ENCODE measurements around the gene ATM. TPM values are rescaled to one million over a fixed set of nuclear protein-coding genes. Genes with fewer than 3 reads are reported as not detected.
"Not testable (repeated sequence)": the region's sequence is repeated elsewhere in the genome, so short reads cannot be mapped to it uniquely, and the experiment has no call there.

ATM gene
- total RNA-seq, 1 donor from 2014 or later, result 30.1 TPM

DNA sequence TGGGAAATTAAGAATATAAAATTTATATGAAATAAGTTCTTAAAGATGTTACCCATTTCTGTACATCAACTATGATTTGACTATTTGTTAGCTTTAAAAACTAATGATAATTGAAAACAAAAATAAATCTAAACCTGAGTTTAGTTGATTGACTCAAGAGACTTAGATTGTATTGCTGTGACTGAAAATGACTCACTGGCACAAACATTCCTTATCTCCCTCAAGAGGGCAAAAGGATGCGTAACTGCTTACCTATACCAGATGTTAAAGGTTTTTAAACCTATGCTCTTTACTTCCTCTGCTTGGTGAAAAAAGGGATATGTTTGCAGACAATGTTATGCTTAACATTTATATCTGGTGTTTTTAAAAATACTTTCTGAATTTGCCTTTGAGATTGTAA is 30.3 kb downstream of the ATM start:
- no peaks in the 10 kb centered on the region for H3K27me3 ChIP-seq (ENCODE audit: low read depth)
- H3K4me1 ChIP-seq, result no peaks in the 10 kb centered on the region
- no peaks in the 10 kb centered on the region for H3K9me3 ChIP-seq (replicated peaks)
- intact Hi-C loops (cut with micrococcal nuclease), result no loop called here
- H3K36me3 ChIP-seq, result peaks cover 99% of the 10 kb centered on the region
- no peak overlapping the region for H3K27ac ChIP-seq (replicated peaks)
- H3K4me3 ChIP-seq, result no peak overlapping the region
- TF ChIP-seq, protein P1, sequence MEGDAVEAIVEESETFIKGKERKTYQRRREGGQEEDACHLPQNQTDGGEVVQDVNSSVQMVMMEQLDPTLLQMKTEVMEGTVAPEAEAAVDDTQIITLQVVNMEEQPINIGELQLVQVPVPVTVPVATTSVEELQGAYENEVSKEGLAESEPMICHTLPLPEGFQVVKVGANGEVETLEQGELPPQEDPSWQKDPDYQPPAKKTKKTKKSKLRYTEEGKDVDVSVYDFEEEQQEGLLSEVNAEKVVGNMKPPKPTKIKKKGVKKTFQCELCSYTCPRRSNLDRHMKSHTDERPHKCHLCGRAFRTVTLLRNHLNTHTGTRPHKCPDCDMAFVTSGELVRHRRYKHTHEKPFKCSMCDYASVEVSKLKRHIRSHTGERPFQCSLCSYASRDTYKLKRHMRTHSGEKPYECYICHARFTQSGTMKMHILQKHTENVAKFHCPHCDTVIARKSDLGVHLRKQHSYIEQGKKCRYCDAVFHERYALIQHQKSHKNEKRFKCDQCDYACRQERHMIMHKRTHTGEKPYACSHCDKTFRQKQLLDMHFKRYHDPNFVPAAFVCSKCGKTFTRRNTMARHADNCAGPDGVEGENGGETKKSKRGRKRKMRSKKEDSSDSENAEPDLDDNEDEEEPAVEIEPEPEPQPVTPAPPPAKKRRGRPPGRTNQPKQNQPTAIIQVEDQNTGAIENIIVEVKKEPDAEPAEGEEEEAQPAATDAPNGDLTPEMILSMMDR (IDR thresholded peaks at IDR 0.05; ENCODE audit: borderline replicate concordance), result no peak
- no peak for DNase-seq

DNA sequence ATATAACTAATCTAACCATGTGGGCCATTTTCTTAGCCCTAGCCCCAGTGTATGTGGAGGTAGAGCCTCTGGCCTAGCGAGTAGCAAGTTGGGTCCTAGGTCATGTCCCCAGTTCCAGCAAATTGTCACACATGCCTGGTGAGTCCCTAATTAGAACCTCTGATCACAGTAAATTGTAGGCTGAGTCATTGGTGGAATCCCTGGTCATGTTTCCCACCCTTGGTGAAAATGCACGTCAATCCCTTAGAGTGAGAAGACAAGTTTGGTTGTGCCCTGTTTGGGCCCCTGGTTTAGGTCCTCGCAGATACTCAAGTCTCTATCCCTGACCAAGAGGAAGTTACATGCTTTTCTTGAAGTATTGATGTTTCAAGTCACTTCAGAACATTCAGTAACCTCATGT is 46.7 kb downstream of the ATM start:
- Histone ChIP-seq H3K9me3 (replicated peaks) (peaks cover 8% of the 10 kb centered on the region), H3K4me3 (no peak overlapping the region), H3K36me3 (peaks cover 49% of the 10 kb centered on the region), H3K4me1 (no peaks in the 10 kb centered on the region), H3K27me3 (ENCODE audit: low read depth) (no peaks in the 10 kb centered on the region), H3K27ac (replicated peaks) (no peak overlapping the region)
- TF ChIP-seq, protein P1 (IDR thresholded peaks at IDR 0.05; ENCODE audit: borderline replicate concordance), result no peak
- DNase-seq, result no peak
- intact Hi-C loops (cut with micrococcal nuclease), result no loop called here

DNA sequence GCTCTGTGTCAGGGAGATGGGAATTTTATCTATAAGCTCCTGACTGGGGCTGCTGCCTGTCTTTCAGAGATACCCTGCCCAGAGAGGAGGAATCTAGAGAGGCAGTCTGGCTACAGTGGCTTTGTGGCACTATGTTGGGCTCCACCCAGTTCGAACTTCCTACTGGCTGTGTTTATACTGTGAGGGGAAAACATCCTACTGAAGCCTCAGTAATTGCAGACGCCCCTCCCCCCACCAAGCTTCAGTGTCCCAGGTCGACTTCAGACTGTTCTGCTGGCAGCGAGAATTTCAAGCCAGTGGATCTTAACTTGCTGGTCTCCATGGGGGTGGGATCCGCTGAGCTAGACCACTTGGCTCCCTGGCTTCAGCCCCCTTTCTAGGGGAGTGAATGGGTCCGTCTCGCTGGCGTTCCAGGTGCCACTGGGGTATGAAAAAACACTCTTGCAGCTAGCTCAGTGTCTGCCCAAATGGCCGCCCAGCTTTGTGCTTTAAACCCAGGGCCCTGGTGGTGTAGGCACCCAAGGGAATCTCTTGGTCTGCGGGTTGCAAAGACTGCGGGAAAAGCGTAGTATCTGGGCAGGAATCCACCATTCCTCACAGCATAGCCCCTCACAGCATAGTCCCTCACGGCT is 54.2 kb downstream of the ATM start:
- not testable (repeated sequence) for H3K27ac ChIP-seq (replicated peaks)

DNA sequence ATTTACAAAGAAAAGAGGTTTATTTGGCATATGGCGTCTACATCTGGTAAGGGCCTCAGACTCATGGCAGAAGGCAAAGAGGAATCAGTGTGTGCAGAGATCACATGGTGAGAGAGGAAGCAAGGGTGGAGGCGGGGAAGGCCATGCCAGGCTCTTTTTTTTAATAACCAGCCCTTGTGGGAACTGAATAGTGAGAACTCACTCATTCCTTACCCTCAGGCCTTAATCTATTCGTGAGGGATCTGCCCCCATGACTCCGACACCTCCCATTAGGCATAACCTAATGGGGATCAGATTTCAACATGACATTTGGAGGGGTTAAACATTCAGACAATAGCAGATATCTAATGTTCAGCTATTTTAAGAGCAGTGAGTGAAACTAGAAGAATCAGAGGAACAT is 55.7 kb downstream of the ATM start:
- intact Hi-C loops (cut with micrococcal nuclease), result no loop called here
- H3K27ac ChIP-seq (replicated peaks), result peak overlapping the region; percentile 60
- peaks cover 64% of the 10 kb centered on the region for H3K36me3 ChIP-seq
- TF ChIP-seq, protein P1 (IDR thresholded peaks at IDR 0.05; ENCODE audit: borderline replicate concordance), result no peak
- no peak for DNase-seq
- no peaks in the 10 kb centered on the region for H3K27me3 ChIP-seq (ENCODE audit: low read depth)
- H3K9me3 ChIP-seq (replicated peaks), result peaks cover 18% of the 10 kb centered on the region
- H3K4me1 ChIP-seq, result peaks cover 4% of the 10 kb centered on the region
- no peak overlapping the region for H3K4me3 ChIP-seq

More for the DNA sequence above, 54.2 kb downstream of the ATM start:
- H3K4me3 ChIP-seq; DNase-seq; intact Hi-C loops (cut with micrococcal nuclease); H3K27me3 ChIP-seq (ENCODE audit: low read depth); H3K4me1 ChIP-seq: not testable (repeated sequence)
- H3K9me3 ChIP-seq (replicated peaks), result peaks cover 18% of the 10 kb centered on the region
- peaks cover 64% of the 10 kb centered on the region for H3K36me3 ChIP-seq

DNA sequence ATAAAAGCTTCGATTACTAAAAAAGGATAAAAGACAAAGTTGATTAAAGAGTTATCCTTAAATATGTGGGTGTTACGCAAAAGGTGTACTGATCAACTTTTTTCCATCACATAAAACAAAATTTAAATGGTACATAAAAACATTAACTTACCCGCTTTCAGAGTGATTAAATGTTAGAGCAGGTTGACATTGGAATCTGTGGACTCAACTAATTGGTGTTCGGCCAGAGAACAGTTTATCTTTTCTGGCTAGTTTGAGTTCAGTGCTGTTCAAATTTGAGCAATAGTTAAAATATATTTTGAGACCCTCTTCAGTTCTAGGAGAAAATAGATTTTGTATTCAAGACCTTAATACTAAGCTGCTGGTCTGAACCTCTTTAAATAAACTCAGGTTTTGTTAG is 56.1 kb downstream of the ATM start:
- H3K4me1 ChIP-seq, result peaks cover 4% of the 10 kb centered on the region
- intact Hi-C loops (cut with micrococcal nuclease), result no loop called here
- no peaks in the 10 kb centered on the region for H3K27me3 ChIP-seq (ENCODE audit: low read depth)
- no peak overlapping the region for H3K4me3 ChIP-seq
- TF ChIP-seq, protein P1 (IDR thresholded peaks at IDR 0.05; ENCODE audit: borderline replicate concordance), result no peak
- no peak for DNase-seq
- H3K36me3 ChIP-seq, result peaks cover 64% of the 10 kb centered on the region
- peaks cover 17% of the 10 kb centered on the region for H3K9me3 ChIP-seq (replicated peaks)
- H3K27ac ChIP-seq (replicated peaks), result peak overlapping the region; percentile 60

DNA sequence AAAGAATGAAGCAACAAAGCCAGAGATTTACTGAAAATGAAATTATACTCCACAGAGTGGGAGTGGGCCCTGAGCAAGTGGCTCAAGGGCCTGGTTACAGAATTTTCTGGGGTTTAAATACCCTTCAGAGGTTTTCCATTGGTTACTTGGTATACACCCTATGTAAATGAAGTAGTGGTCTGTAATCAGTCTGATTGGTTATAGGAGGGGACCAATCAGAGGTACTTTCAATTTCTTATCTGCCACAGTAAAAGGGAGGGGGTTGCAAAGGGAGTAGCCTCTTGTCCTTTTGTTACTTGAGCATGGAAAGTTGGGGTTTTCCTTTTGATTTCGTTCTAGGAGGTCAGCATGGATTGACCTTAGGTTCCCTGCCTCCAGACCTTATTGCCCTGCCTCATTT is 63.5 kb downstream of the ATM start:
- peaks cover 96% of the 10 kb centered on the region for H3K36me3 ChIP-seq

More for the DNA sequence above, 63.5 kb downstream of the ATM start:
- H3K9me3 ChIP-seq (replicated peaks), result no peaks in the 10 kb centered on the region
- intact Hi-C loops (cut with micrococcal nuclease), result no loop called here
- no peak overlapping the region for H3K27ac ChIP-seq (replicated peaks)
- no peaks in the 10 kb centered on the region for H3K4me1 ChIP-seq
- no peaks in the 10 kb centered on the region for H3K27me3 ChIP-seq (ENCODE audit: low read depth)
- no peak for DNase-seq
- no peak overlapping the region for H3K4me3 ChIP-seq
- TF ChIP-seq, protein P1 (IDR thresholded peaks at IDR 0.05; ENCODE audit: borderline replicate concordance), result no peak
